ENCODE measurements around the gene ARPC1B. TPM values are rescaled to one million over a fixed set of nuclear protein-coding genes. Genes with fewer than 3 reads are reported as not detected.

ARPC1B gene
- total and polyA plus RNA-seq, 2 experiments from 2014 or later = 101 to 132 TPM

- ATAC-seq = no peak
- no peaks in the 10 kb centered on the region for H3K4me1 ChIP-seq (ENCODE audit: insufficient read depth)
- peaks cover 3% of the 10 kb centered on the region; the same call in 1 of the 3 replicates for H3K4me1 Mint-ChIP-seq
- 0 out of 2 replicates have a peak, but pooled peaks cover 3% of the 10 kb centered on the region for H3K79me2 ChIP-seq (replicated peaks; ENCODE audit: insufficient read depth)
- no peak overlapping the region for H3K4me2 ChIP-seq
- H3K27me3 ChIP-seq (ENCODE audit: insufficient read depth) = no peaks in the 10 kb centered on the region
- TF ChIP-seq, protein P1, sequence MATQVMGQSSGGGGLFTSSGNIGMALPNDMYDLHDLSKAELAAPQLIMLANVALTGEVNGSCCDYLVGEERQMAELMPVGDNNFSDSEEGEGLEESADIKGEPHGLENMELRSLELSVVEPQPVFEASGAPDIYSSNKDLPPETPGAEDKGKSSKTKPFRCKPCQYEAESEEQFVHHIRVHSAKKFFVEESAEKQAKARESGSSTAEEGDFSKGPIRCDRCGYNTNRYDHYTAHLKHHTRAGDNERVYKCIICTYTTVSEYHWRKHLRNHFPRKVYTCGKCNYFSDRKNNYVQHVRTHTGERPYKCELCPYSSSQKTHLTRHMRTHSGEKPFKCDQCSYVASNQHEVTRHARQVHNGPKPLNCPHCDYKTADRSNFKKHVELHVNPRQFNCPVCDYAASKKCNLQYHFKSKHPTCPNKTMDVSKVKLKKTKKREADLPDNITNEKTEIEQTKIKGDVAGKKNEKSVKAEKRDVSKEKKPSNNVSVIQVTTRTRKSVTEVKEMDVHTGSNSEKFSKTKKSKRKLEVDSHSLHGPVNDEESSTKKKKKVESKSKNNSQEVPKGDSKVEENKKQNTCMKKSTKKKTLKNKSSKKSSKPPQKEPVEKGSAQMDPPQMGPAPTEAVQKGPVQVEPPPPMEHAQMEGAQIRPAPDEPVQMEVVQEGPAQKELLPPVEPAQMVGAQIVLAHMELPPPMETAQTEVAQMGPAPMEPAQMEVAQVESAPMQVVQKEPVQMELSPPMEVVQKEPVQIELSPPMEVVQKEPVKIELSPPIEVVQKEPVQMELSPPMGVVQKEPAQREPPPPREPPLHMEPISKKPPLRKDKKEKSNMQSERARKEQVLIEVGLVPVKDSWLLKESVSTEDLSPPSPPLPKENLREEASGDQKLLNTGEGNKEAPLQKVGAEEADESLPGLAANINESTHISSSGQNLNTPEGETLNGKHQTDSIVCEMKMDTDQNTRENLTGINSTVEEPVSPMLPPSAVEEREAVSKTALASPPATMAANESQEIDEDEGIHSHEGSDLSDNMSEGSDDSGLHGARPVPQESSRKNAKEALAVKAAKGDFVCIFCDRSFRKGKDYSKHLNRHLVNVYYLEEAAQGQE (IDR thresholded peaks at IDR 0.05; ENCODE audit: unreplicated experiment) = no peak
- no peak for TF ChIP-seq POLR2AphosphoS5 (IDR thresholded peaks at IDR 0.05; ENCODE audit: low read depth)
- no peak for TF ChIP-seq ZNF462 (CRISPR knock-in tag; IDR thresholded peaks at IDR 0.05)
- TF ChIP-seq ETS1 (IDR thresholded peaks at IDR 0.05) = no peak
- no peak for TF ChIP-seq CTCF (conservative IDR thresholded peaks at IDR 0.05; ENCODE audit: low read depth in 2 of 2)
- H4K20me1 ChIP-seq (replicated peaks; ENCODE audit: insufficient read depth) = no peaks in the 10 kb centered on the region; the same call in 1 of the 2 replicates
- H3F3A ChIP-seq (replicated peaks; ENCODE audit: low read depth) = peaks cover 12% of the 10 kb centered on the region; the same call in 1 of the 2 replicates
- H3K27ac Mint-ChIP-seq = no peak overlapping the region
- no peak overlapping the region for H3K4me3 Mint-ChIP-seq
- H2AFZ ChIP-seq = no peak overlapping the region
- H3K9me2 ChIP-seq (ENCODE audit: insufficient read depth) = no peaks in the 10 kb centered on the region
- H3K27ac ChIP-seq (ENCODE audit: low read depth) = no peak overlapping the region
- H3K27me3 Mint-ChIP-seq (ENCODE audit: insufficient read depth, low read depth, poor library complexity) = peaks cover 12% of the 10 kb centered on the region
- DNase-seq (ENCODE audit: low spot score) = no peak
- no peaks in the 10 kb centered on the region for H3K9me3 Mint-ChIP-seq
- H3K4me3 ChIP-seq = no peak overlapping the region
- H3K36me3 ChIP-seq (ENCODE audit: insufficient read depth) = no peaks in the 10 kb centered on the region
- H3K36me3 Mint-ChIP-seq (ENCODE audit: low read depth) = peaks cover 25% of the 10 kb centered on the region
Observed at GRCh38 chr7:99387912-99388311, 13.4 kb downstream of the ARPC1B start.

Data from GM23338 (cell line).